ENCODE data around the gene NAV2.
"Not testable (repeated sequence)": the region's sequence is repeated elsewhere in the genome, so short reads cannot be mapped to it uniquely, and the experiment has no call there.

Gene NAV2

DNA sequence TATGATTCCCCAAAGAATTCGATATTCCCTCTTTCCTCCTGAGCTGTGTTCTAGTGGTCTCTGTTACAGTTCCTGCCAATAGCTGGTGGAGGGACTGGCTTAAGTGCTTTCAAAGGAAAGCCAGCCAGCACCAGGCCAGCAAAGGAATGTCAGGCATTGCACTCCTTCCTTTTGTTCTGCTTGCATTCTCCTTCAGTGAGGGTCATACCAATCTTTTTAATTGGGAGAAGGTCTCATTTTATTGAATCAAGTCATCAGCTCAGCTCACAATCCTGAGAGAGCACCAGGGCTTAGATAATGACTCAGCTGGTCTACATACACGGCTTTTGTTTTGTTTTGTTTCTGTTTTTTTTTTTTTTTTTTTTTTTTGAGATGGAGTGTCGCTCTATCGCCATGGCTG, 222.9 kb downstream of the NAV2 start:
- DNase-seq: no peak

GRCh38 chr11:19936461-19936860, 223.8 kb downstream of the NAV2 start:
- no peak for DNase-seq

DNA sequence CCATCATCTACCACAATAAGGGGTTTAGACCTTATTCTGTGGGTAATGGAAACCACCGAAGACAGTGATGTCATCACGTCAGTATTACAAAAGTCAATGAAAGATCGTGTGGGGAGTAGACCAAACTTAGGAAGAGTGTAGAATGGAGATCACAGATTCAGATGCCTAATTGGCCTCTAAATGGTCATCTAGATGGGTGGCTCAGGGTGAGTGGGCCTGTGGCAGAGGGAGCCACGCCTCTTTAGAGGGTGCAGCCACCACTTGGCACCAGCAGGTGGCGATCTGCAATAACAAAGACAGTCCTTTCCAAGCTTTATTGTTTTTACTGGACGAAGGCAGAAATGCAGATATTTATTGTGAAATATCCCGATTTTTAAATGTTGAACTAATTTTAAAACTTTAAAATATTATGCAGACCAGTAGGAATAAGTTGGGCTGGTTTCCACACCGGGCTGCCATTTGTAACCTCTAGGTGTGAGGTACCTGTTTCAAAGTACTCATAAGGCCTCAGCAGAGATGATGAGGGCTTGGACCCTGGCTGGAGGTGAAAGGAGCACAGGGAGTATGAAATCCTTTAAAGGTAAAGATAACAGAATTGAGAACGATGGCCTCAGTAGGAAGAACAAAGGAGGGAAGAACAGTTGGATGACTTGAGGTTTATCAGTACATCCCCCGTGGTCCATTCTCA, 225.7 kb downstream of the NAV2 start:
- peak; percentile 6 for DNase-seq

DNA sequence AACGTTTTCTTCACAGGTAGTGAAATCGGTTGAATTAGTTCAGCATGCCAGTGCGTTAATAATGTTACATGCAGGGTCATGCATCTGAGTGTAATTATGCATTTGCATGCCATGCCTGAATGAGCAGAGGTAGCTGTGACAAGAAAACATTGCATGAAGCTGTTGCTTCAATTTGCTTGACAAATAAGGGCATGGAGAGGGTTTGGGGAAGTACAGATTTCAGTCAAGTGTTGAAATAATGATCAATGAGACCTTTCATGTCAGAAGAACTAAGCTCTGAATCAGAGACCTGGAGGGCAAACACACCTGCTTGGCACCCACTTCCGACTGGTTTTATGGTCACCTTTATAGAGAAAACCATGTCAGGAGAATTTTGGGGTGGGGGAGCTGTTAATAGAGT, 226.2 kb downstream of the NAV2 start:
- DNase-seq: no peak

GRCh38 chr11:19939415-19939929, 226.8 kb downstream of the NAV2 start:
- DNase-seq: no peak

- no peak for DNase-seq
Observed at GRCh38 chr11:19940831-19941230, 228.2 kb downstream of the NAV2 start.

- no peak for DNase-seq
Observed at GRCh38 chr11:19946681-19947080, 234.0 kb downstream of the NAV2 start.

DNA sequence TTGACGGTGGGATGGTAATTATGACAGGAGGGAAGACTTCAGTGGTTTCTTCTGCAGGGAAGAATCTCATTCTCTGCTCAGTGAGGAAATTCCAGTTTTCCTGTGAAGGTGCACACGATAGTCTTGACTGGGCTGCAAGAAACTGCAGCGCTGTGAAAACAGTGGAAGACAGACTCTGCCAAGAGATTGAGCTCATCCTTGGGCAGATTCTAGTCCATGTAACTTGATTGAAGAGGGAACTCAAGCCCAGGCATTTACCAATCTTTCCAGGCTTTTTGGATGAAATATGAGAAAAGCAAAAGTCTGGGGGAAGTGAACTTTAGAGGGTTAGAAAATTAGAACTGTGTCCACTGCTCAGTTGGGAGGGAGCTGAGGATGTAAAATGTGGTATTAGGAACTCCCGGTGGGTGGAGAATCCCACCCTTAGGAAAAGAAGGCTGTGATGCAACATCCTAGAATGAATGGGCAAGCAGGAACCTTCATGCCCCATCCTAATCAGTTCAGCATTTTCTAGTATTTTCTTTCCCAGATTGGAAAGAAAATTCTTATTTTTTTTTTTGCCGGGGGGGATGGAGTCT, 235.0 kb downstream of the NAV2 start:
- DNase-seq: no peak

GRCh38 chr11:19949606-19950005, 237.0 kb downstream of the NAV2 start:
- DNase-seq: no peak

- DNase-seq: no peak
Observed at GRCh38 chr11:19951558-19952115, 239.0 kb downstream of the NAV2 start.

- no peak for DNase-seq
Observed at GRCh38 chr11:19952116-19952605, 239.5 kb downstream of the NAV2 start.

DNA sequence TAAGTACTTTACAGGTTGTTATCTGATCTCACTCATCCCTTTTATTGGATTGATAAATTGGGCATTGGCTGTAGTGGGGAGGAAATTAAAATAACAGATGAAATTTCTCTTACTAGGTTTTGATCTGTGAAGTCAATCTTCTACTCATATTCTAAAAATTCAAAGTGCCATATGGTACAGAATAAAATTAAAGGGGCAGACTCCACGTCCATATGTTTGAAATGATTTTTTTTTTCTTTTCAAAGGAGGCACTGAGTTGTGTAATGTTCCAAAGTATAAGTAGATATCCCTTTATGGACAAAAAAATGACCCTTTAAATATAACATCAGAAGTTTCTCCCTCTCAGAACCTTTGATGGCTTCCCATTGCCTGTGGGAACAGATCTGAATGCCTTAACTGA, 240.3 kb downstream of the NAV2 start:
- no peak for DNase-seq

- DNase-seq: no peak
Observed at GRCh38 chr11:19953336-19953735, 240.7 kb downstream of the NAV2 start.

DNA sequence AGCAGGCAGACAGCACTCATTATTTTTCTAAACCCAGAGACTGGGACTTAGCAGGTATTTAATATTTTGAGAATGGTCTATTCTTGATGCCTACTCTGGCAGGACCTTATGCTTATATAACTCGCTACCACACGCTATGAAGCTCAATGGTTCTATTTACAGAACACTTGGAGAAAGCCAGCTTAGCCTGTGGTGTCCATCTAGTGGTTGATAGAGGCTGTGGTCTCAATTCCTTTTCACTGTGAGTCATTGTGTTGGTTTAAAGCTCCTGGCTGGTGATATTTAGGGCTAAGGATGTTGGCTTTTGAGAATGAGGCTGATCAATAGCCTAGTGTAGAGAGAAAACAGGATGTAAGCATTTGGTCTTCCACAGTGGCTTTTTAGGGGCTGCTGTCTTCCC, 241.3 kb downstream of the NAV2 start:
- no peak for DNase-seq

- DNase-seq: no peak
Observed at GRCh38 chr11:19954899-19955298, 242.3 kb downstream of the NAV2 start.

DNA sequence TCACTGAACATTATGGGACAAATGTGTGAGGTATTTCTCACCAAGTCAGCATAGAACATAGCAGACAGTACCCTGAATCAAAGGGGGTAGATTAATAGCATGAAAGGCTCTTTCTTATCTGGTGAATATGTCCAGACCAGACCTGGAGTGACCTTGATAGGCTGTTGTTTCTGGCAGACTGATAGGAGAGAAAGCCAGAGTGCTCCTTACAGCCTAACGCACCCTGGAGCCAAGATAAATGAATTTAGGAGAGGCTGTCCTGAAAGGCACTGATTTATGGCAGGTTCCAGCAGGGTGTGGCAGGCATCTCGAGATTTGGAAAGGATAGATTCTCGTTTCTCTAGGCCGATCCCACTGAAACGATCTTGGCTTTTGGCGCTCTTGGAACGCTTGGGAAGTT, 243.0 kb downstream of the NAV2 start:
- DNase-seq: no peak

- DNase-seq: no peak
Observed at GRCh38 chr11:19956228-19956627, 243.6 kb downstream of the NAV2 start.

DNA sequence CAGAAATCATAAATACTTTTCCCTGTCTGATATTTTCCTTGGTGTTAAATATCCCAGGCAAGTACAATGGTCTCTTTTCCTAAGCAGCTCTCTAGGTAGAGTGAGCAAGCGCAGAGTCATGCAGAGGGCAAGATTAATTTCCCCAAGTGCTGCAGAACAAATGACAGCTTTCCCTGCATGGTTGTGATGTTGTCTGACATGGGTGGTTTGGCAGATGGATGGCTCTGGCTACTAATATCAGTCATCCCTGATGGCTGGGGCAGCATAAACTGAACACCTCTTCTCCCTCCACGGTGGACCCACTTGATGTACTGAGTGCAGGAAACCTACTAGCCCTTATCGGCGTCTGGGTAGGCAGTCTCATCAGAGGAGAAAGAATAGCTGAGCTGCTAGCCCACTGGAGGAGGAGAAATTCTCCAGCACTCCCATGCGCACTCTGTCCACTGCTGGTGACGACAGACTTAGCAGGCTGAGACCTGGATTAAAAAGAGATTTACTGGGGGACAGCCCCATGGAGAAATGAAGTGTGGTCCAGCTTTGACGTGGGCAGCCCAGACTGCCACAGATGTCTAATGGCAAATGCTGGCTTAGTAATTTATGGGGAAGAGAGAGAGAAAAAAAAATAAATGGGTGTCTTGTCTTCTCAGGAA, 244.8 kb downstream of the NAV2 start:
- DNase-seq: no peak

- no peak for DNase-seq
Observed at GRCh38 chr11:19958204-19958603, 245.6 kb downstream of the NAV2 start.

DNA sequence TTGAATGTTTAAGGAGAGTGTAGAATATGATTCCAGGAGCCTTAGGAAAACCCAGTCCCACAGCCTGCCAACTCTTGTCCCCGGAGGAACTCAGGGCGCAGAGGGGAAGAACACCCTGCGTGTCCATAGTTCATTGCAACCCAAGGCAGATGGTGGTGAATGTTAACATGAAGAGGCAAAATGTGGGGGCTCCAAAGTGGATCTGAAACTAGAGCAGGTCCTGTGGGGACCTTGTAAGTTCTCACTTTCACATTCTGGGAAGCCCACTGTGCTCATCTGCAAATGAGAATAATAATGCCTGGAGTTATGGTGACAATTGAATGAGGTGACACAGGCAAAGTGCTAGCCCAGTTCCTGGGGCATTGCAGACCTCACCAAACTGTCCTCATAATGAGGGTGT, 246.6 kb downstream of the NAV2 start:
- no peak for DNase-seq

DNA sequence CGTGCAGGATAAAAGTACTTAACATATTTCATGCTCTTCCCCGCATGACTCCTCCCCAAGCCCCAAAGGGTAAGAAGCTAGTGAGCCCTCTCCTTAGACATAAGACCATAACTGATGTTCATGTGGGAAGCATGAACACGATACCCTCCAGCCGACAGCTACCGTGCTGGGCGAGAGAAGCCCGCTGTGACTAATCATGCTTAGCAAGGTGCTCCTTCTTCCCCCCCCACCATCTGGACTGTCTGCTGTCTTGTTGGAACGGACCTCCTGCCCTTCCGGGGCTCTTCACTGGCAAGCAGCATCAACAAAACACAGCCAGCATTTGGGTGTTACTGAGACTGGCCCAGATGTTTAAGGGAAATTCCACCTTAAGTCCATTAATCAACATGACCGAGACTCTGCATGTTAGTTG, 247.0 kb downstream of the NAV2 start:
- DNase-seq: no peak

DNA sequence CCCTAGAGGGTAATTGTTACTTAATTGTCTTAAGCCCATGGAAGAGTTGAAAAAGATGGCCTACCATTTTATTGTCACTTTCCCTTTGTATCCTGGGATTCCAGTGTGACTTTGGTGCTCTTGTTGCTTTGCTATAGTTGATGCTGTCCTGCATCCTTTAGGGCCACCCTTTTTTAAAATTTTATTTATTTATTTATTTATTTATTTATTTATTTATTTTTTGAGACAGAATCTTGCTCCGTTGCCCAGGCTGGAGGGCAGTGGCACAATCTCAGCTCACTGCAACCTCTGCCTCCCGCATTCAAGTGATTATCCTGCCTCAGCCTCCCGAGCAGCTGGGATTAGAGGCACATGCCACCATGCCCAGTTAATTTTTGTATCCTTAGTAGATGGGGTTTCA, 247.8 kb downstream of the NAV2 start:
- DNase-seq: not testable (repeated sequence)

DNA sequence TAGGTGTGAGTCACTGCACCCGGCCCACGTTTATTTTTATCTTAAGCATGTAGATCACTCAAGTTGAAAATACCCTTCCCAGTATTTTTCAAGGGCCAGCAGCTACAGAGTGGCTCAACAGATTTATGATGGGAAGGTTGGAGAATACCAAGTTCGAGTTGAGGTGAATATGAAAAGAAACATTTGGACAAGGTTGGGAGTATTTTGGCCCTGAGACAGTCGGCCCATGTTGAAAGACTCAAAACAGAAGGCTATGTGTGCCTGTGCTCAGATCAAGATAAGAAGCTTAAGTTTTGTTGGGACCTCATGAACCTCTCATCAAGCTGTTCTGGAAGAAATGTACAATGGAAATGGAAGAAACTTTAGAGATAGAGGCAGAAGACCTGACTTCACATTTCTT, 248.6 kb downstream of the NAV2 start:
- DNase-seq: no peak
